ENCODE measurements around the gene CFAP97D1. TPM values are rescaled to one million over a fixed set of nuclear protein-coding genes. Genes with fewer than 3 reads are reported as not detected.

CFAP97D1 gene
- not detected for total RNA-seq
- long read RNA-seq, result 0 reads

DNA sequence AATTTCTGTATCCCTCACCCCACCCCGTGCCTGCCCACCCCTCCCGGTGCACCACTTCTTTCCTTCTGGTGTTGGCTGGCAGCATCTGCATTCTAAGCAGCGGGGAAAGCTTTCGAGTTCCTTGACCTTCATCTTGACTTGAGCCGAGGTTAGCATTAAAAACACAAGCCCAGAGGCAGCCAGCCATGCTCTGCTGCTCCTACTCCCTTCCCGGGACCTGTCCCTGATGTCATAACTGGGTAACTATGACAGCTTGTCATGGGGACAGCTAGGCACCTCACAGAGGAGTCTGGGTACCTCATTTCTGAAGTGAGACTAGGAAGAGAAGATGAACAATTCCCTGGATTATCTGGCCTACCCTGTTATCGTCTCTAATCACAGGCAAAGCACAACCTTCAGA lies at the start of gene CFAP97D1:
TSS of gene CFAP97D1 (plus strand) at position 301 of the 400 bp plus-strand sequence. CDS start at position 329, 28 bp downstream.
- H3K9me3 ChIP-seq, result no peaks in the 10 kb centered on the region
- peaks cover 39% of the 10 kb centered on the region for H3K4me1 ChIP-seq
- peak within 1 kb of the TSS; percentile 100 for H3K27ac ChIP-seq
- ATAC-seq (no peak), DNase-seq (no peak)
- intact Hi-C loops (cut with DNase I), result loop anchor here (10.0 kb wide), 1 partner anchor 65 kb away; the partner anchor contains the start of gene CD300LG
- no peaks in the 10 kb centered on the region for H3K36me3 ChIP-seq
- TF ChIP-seq, protein P1, sequence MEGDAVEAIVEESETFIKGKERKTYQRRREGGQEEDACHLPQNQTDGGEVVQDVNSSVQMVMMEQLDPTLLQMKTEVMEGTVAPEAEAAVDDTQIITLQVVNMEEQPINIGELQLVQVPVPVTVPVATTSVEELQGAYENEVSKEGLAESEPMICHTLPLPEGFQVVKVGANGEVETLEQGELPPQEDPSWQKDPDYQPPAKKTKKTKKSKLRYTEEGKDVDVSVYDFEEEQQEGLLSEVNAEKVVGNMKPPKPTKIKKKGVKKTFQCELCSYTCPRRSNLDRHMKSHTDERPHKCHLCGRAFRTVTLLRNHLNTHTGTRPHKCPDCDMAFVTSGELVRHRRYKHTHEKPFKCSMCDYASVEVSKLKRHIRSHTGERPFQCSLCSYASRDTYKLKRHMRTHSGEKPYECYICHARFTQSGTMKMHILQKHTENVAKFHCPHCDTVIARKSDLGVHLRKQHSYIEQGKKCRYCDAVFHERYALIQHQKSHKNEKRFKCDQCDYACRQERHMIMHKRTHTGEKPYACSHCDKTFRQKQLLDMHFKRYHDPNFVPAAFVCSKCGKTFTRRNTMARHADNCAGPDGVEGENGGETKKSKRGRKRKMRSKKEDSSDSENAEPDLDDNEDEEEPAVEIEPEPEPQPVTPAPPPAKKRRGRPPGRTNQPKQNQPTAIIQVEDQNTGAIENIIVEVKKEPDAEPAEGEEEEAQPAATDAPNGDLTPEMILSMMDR (IDR thresholded peaks at IDR 0.05), result no peak
- peak within 1 kb of the TSS; percentile 99 for H3K4me3 ChIP-seq
- no peaks in the 10 kb centered on the region for H3K27me3 ChIP-seq

DNA sequence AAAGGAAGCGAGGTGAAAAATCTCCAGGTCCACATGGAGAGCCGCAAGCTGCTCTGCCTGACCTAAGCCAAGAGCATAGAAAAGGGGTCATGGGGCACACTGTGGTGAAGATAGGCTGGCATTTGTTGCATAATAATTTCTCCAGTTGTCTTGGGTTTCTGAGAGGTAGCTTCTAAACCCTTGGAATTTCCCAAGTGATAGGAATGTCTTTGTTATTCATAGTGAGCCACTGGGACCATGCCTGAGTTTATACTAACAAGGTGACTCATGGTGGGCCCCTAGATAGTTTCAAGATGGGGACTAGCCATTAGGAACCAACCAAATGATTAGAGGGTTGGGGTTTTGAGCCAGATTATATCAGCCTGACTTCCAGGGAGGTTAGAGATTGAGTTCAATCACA lies 47.3 kb upstream of the CFAP97D1 start:
- TF ChIP-seq, protein P1 (IDR thresholded peaks at IDR 0.05), result no peak
- Histone ChIP-seq H3K9me3 (no peaks in the 10 kb centered on the region), H3K4me1 (peaks cover 7% of the 10 kb centered on the region), H3K4me3 (no peak overlapping the region), H3K36me3 (no peaks in the 10 kb centered on the region), H3K27ac (no peak overlapping the region), H3K27me3 (no peaks in the 10 kb centered on the region)
- ATAC-seq (no peak), DNase-seq (no peak)
- intact Hi-C loops (cut with DNase I), result no loop called here

DNA sequence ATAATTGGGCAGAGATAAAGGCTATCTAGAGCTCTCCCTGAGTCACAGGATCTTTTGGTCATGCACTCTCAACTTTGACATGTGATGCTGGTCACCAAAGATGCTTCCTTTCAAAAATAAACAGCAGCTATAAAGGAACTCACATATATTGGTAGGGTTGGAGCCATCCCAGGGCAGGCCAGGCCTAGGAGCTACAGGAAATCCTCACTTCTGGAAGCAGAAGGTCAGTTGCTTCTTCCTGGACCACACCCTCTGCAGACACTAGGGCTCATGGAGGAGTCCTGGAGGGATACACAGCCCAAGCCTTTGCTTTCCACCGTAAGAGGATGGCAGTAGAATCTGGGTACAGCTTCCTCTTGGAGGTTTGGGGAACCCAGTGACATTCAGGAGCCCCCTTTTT lies 46.3 kb upstream of the CFAP97D1 start:
- intact Hi-C loops (cut with DNase I), result no loop called here
- H3K27ac ChIP-seq, result no peak overlapping the region
- TF ChIP-seq, protein P1 (IDR thresholded peaks at IDR 0.05), result no peak

DNA sequence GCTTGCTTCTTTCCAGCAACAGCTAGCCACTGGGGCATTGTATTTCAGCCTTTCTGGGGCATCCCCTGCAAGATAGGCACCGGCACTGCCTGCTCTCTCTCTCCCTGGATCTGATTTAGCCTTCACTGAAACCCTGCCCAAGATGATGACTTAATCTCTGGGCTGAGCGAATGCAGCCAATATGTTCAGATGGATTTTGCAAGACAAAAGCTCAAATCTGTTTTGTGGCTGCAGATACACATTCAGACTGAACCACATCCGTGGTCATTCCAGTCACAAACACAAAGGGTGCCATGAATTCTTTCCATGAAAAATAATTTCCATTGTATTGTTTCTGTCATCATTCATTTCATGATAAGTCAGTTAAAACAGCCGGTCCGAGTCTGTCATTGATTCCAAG lies 45.9 kb upstream of the CFAP97D1 start:
- DNase-seq, result no peak
- intact Hi-C loops (cut with DNase I), result no loop called here
- Histone ChIP-seq H3K36me3 (no peaks in the 10 kb centered on the region), H3K27me3 (no peaks in the 10 kb centered on the region), H3K4me3 (no peak overlapping the region), H3K27ac (no peak overlapping the region), H3K9me3 (no peaks in the 10 kb centered on the region), H3K4me1 (peaks cover 7% of the 10 kb centered on the region)
- no peak for ATAC-seq
- TF ChIP-seq, protein P1 (IDR thresholded peaks at IDR 0.05), result no peak

More for the DNA sequence above, 46.3 kb upstream of the CFAP97D1 start:
- Histone ChIP-seq H3K9me3 (no peaks in the 10 kb centered on the region), H3K4me1 (peaks cover 7% of the 10 kb centered on the region), H3K27me3 (no peaks in the 10 kb centered on the region), H3K36me3 (no peaks in the 10 kb centered on the region), H3K4me3 (no peak overlapping the region)
- no peak for DNase-seq
- peak; percentile 57 for ATAC-seq

DNA sequence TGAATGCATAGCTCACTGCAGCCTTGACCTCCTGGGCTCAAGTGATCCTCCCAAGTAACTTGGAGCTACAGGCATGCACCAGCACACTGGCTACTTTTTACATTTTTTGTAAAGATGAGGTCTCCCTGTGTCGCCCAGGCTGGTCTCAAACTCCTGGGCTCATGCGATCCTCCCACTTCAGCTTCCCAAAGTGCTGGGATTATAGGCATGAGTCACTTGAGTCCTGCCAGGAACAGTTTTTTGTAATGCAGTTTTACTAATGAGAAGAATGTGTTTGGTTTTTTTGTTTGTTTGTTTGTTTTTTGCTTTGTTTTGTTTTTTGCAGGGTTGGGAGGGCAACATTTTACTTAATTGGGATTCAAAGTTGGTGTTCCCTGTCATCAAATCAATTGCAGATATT lies 43.8 kb upstream of the CFAP97D1 start:
- no peaks in the 10 kb centered on the region for H3K9me3 ChIP-seq
- H3K36me3 ChIP-seq, result no peaks in the 10 kb centered on the region
- no peak overlapping the region for H3K27ac ChIP-seq
- intact Hi-C loops (cut with DNase I), result no loop called here
- no peak for ATAC-seq
- H3K4me1 ChIP-seq, result peaks cover 7% of the 10 kb centered on the region
- no peak for DNase-seq
- no peak overlapping the region for H3K4me3 ChIP-seq
- TF ChIP-seq, protein P1 (IDR thresholded peaks at IDR 0.05), result no peak
- H3K27me3 ChIP-seq, result no peaks in the 10 kb centered on the region

DNA sequence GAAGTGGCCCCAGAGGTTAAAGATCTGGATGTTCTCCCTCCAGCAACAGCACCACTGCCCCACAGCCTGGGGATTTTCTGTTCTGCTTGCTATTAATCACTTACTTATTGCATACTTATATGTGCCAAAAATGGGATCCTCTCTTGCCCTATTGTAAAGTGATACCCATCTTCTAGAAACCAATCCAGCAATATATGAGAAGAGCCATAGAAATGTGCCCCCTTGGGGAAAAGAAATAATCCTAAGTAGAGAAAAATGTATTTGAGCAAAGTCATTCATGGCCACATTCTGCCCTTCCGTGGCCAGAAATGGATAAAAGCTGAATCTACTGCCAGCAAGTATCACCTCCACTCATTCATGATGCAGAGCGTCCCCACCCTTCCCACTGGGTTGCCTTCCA lies 42.5 kb upstream of the CFAP97D1 start:
- ATAC-seq, result no peak
- Histone ChIP-seq H3K36me3 (no peaks in the 10 kb centered on the region), H3K4me1 (peaks cover 7% of the 10 kb centered on the region), H3K27ac (no peak overlapping the region), H3K4me3 (no peak overlapping the region), H3K27me3 (no peaks in the 10 kb centered on the region), H3K9me3 (no peaks in the 10 kb centered on the region)
- intact Hi-C loops (cut with DNase I), result no loop called here
- TF ChIP-seq, protein P1 (IDR thresholded peaks at IDR 0.05), result no peak
- no peak for DNase-seq
